NCI-H2196 (cell line): ENCODE data around the gene ADGRG6.
A peak's percentile ranks its signal among the peaks of the same experiment; 100 is the strongest.

ENCODE experiments used
- DNase-seq: peaks from one replicate; lab custom pipeline; 2025; ENCODE audit not compliant: unreplicated experiment; lab: John Stamatoyannopoulos, UW

The ADGRG6 gene

DNA sequence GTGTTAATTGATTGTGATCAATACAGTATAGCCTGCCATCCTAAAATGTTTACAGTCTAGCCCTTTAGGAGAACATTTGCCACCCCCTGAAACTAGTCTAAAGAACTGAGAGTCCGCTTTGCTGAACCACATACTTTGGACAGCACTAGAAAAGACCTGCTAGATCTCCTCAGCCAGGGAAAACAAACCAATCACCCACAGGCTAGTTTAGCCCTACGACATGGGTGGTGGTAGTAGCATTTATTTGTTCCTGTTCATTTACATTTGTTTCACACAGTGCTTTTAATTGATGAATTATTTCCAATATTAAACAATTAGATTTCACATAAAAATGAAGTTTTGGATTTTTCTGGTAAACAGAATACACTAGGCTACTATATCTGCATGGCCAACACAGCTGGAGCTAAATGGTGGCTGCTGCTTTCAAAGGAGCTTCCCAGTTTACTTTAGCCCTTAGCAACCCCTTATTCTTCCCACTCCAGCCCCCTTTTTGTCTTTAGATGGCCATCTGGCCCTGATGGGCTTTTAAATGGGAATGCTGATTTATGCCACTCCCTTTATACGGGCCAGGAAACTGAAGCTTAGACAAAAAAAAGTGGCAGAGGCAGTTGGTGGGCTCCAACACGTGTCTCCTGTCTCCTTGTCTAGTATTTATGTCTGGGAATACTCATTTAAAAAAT is 72.4 kb downstream of the ADGRG6 start:
- DNase-seq, result no peak

DNA sequence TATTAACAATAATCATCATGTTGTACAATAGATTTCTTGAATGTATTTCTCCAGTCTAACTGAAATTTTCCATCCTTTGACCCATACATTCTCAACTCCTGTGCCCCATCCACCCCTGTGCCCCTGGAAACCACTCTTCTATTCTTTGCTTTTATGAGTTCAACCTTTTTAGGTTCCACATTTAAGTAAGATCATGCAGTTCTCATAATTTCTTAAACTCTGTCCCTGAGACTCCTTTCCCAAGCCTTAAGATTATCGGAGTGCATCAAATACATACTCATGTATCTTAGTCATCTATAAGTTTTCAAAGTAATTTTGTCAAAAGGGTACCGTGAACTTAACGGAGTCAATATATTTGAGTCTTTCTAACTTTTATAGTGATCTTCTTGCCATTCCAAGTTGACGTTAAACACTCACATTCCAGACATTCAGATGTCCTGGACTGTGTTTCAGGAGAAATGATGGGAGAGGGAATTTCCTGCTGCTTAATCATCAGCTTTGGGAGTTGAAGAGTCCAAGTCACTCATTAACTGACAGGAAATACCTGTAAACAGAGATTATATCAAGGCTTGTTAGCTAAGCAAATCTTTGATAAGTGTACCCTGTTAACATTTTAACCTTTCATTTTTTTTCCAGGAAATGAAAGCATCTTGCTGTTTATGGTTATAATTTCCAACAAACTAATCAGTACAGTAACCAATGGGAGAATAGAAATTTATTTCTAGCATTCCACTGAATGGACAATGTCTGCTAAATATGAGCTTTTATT is 73.3 kb downstream of the ADGRG6 start:
- DNase-seq, result no peak

DNA sequence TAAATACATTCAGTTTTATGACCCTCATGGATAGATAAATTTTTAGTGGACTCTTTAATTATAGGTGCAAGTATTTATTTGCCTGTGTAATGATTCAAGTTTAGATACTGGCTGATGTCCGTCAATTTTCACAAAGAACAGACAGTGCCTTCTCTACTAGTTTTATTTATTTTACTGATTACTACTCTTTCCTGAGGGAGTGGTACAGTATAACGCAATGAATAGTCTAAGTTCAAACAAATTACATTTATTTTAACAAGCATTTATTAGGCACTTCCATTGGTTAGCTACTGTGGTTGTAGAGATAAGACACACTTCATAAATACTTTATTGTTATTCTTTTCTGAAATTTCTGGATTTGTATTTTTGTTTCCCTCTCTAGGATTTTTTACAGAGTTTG is 74.3 kb downstream of the ADGRG6 start:
- DNase-seq, result no peak

DNA sequence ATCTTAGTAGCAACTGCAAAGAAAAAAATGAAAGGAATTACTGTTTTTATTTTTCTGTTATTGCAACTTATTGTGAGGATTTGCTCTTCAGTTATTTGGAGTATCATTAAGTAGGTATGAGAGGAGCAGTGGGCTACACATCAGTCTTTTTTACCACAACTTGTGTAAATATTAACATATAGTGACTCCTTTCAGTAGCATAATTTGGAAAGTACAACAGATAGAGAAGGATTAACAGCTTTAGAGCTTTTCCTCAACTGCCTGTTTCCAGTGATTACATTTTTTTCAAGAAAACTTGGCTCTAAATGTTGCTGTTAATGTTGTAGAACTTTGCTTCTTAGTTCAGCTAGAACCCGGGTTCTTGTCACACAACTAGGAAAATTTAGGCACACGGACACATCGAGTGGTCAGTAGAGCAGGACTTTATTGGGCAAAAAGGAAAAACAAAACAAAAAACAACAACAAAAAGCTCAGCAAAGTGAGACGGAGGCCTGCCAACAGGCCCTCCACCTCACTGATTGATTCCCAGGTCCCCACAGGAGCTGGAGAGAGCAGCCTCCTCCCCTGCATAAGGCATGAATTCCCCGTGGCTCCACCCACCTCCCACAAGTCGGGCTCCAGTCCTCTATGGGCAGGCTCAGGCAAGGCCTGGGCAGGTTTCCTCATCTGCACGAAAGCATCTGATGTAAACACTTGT is 75.1 kb downstream of the ADGRG6 start:
- DNase-seq, result no peak

- DNase-seq, result no peak
Observed at GRCh38 chr6:142377497-142377848, 75.7 kb downstream of the ADGRG6 start.

DNA sequence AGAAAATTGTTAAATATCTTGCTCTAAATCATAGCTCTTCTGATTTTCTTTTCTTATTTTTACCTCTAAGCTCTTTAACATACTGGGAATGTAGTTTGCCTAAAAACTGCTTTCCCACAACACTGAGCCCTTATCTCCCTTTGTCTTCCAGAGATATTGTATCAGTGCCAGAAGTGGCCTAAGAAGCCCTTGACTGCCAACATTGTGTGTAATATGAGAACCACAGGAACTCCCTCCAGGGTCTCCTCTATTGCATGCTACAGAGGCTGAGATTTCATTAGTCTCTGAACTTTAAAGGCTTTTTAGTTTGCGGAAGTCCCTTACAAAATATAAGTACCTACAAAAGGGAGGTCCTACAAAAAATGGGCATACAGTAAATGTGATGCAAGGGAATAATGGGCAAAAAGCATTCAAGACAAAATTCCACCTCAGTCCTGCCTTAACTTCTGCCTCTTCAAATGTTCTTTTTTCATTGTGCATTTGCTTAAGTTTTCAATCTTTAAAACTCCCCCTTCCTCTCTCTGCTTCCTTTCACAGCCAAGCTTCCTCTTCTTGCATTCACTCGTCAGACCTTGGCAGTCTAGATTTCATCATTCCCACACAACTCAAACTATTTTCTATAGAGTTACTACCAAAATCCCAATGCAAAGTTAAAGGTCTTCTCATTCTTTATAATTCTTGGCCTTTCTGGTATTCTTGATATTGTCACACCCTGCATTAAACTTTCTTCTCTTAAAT is 76.5 kb downstream of the ADGRG6 start:
- no peak for DNase-seq

GRCh38 chr6:142380626-142381025 is 78.8 kb downstream of the ADGRG6 start:
- DNase-seq, result no peak

- no peak for DNase-seq
Observed at GRCh38 chr6:142381181-142381580, 79.4 kb downstream of the ADGRG6 start.

DNA sequence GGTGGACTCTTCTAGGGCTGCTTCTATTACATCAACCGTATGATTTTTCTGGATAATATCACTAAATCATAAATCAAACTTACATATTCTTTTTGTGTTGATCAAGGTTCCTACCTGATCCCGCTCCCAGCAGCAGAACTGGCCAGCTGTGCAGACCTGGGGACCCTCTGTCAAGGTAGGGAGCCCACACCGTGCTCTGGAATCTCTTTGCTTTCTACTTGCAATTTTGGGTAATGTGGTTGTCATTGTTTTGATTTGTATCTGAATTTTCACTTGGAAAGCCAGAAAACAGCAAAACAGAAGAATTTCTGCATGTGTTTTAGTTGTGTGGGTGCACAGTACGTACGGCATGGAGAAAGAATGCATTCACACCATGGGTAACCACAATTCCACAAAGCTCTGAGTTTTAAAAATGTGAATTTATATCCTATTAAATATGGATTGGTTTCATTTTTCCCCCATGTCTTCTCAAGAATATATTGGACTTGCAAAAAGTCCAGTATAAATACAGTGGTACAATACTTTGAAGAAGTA is 80.1 kb downstream of the ADGRG6 start:
- DNase-seq, result no peak

- DNase-seq, result no peak
Observed at GRCh38 chr6:142384519-142385254, 82.9 kb downstream of the ADGRG6 start.

GRCh38 chr6:142385352-142385751 is 83.5 kb downstream of the ADGRG6 start:
- DNase-seq, result no peak

GRCh38 chr6:142386657-142387056 is 84.8 kb downstream of the ADGRG6 start:
- DNase-seq, result no peak

- peak; percentile 13 for DNase-seq
Observed at GRCh38 chr6:142387997-142388815, 86.4 kb downstream of the ADGRG6 start.

GRCh38 chr6:142395266-142395665 is 93.5 kb downstream of the ADGRG6 start:
- no peak for DNase-seq

- DNase-seq, result no peak
Observed at GRCh38 chr6:142395768-142396231, 94.0 kb downstream of the ADGRG6 start.

- DNase-seq, result no peak
Observed at GRCh38 chr6:142398353-142398752, 96.5 kb downstream of the ADGRG6 start.

DNA sequence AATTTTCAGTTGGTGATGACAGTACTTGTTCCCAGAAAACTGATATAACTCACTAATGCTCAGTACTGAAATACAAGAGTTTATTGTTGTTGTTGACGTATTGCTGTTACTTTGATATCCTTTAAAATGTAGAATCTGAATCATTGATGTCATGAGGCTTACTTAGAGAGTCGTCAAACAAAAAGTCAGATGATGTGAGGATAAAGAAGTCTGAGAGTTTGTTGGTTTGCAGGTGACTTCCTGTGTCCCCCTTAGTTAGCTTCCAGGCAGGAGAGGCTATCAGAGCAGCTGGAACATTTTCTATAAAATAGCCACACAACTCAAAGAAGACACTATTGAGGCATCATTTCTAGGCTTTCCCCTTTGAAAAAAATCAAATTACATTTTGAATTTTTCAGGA is 97.9 kb downstream of the ADGRG6 start:
- DNase-seq, result no peak

GRCh38 chr6:142400495-142400894 is 98.7 kb downstream of the ADGRG6 start:
- no peak for DNase-seq

- DNase-seq, result no peak
Observed at GRCh38 chr6:142401838-142402237, 100.0 kb downstream of the ADGRG6 start.

DNA sequence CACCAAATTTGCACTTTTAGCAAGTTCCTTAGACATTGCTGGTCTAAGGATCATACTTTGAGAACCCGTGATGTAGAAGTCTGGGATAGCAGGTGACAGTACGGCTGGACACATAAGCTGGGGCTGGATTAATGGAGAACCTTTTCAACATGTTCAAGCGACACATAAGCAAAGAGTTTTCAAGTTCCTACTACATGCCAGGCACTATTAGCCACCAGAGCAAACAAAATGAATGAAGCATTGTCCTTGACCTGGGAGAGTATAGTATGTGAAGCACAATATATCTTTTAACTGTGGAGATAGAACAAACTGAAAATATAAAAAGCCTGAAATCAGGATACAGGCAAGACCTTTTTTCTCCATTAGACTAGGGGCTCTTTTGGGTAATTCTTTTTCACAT is 102.9 kb downstream of the ADGRG6 start:
- DNase-seq, result no peak
